22Rv1 (cell line): ENCODE data around the gene CALM3.

Source experiments
- CTCF ChIP-seq: fragments of 450-650 bp; IDR thresholded peaks from 2 replicates; pipeline ENCODE4 v1.5.1; 2017; ENCODE audit warnings: mild to moderate bottlenecking
- ZFX ChIP-seq: fragments of 450-650 bp; IDR thresholded peaks from 2 replicates; pipeline ENCODE4 v1.6.1; 2017; ENCODE audit warnings: antibody characterized with exemption, borderline replicate concordance

- no peak for TF ChIP-seq CTCF
- TF ChIP-seq ZFX: no peak
Observed at GRCh38 chr19:46618670-46619231, 17.6 kb downstream of the CALM3 start.
